AG09309 (cell line): Measurements from ENCODE around the gene SYNE1.

Source experiments
- DNase-seq: peaks from one replicate; pipeline ENCODE4 v3.0.0-alpha.2; 2010; ENCODE audit warnings: low read depth
- H3K4me3 ChIP-seq: 2 replicates; pipeline ENCODE4 v1.5.1; 2011; ENCODE audit warnings: mild to moderate bottlenecking, low read depth, low read length, moderate library complexity; ENCODE audit not compliant: control insufficient read depth
- TF ChIP-seq, protein P1 (sequence below): IDR thresholded peaks from 2 replicates; pipeline ENCODE4 v1.5.1; 2011; ENCODE audit warnings: mild to moderate bottlenecking, low read depth, low read length, inconsistent platforms; ENCODE audit not compliant: insufficient read depth, control insufficient read depth; ENCODE audit errors: missing control alignments

The SYNE1 gene

DNA sequence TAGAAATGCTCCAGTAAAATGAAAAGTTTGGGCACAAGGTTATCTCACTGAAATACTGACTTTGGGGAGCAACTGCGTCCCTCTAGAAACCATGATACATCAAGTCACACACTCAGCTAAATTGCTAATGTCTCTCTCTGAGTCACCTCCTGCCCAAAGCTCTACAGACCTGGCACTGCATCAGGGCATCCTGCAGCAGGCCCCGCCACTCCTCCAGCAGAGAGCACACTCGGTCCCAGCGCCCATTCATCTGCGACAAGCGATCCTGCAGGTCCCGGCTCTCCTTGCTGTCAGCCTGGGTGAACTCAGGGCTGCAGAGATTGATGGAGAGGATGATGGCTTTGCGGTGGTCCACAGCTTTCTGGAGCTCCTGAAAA, 500.7 kb downstream of the SYNE1 start:
- H3K4me3 ChIP-seq, result no peak overlapping the region
- TF ChIP-seq, protein P1, sequence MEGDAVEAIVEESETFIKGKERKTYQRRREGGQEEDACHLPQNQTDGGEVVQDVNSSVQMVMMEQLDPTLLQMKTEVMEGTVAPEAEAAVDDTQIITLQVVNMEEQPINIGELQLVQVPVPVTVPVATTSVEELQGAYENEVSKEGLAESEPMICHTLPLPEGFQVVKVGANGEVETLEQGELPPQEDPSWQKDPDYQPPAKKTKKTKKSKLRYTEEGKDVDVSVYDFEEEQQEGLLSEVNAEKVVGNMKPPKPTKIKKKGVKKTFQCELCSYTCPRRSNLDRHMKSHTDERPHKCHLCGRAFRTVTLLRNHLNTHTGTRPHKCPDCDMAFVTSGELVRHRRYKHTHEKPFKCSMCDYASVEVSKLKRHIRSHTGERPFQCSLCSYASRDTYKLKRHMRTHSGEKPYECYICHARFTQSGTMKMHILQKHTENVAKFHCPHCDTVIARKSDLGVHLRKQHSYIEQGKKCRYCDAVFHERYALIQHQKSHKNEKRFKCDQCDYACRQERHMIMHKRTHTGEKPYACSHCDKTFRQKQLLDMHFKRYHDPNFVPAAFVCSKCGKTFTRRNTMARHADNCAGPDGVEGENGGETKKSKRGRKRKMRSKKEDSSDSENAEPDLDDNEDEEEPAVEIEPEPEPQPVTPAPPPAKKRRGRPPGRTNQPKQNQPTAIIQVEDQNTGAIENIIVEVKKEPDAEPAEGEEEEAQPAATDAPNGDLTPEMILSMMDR, result no peak
- DNase-seq, result no peak

DNA sequence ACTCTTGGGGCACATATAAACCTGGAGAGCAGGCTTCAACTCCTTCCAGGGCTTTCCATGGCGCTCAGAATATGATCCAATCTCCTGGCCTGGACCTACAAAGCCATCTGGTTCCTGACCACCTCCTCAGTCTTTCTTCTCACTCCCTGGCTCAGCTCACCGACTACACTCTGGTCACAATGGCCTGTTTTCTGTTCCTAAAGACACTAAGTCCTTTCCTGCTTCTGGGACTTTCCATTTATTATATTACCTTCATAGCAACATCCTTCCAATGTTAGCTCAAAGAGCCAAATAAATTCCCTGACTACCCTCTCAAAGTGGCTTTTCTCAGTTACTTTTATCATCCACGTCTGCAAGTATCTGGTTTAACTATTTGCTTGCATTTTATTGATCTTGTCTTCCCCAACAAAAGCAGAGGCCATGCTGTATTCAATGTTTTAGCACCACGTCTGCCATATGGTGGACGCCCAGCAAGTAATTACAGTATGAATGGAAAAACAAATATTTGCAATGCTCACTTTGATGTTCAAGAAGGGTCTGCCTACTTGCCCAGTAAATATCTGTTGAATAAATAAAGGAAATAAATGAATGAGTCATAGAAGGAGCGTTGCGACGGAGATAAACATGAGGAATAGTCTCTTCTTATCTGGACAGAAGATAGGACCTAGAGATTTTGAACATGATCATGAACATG, 501.3 kb downstream of the SYNE1 start:
- no peak overlapping the region for H3K4me3 ChIP-seq
- TF ChIP-seq, protein P1, result no peak
- DNase-seq, result no peak

DNA sequence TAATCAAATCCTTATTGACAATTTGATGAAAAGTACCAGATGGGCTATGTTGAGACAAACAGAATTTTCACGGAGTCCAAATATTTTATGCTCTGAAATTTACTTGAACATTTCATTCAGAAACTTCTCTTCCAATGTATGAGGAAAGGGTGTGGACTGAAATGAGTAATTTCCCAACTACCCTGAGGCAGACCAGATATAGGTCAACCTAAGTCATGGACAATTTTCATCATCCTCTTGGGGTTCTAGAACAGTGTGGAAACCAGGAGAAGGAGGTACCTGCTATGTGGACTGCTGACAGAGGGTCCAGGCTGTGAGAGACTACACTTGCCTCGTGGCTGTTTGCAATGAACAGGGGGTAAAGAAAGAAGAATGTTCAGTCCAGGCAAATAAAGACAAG, 506.7 kb downstream of the SYNE1 start:
- H3K4me3 ChIP-seq, result no peak overlapping the region
- TF ChIP-seq, protein P1, result no peak
- DNase-seq, result no peak

DNA sequence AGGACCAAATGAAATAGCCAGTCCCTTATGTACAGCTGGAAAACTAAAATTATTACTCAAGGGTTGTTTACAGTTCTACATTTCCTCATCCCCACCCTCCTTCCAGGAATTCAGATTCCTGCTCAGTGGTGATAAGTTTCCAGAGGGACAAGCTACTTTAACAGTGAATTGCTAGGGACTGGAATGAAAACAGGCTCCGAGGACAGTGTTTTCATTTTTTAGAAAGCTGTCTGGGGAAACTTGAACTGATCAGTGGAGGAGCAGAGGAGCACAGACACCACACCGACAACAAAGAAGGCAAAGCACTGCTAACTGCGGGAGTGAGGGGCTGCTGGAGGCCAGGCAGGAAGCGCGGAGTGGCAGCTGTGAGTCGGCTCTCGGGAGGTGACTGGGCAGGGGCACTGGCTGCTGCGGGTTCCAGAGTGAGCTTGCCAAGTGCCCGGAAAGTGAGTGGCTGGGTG, 507.4 kb downstream of the SYNE1 start:
- no peak overlapping the region for H3K4me3 ChIP-seq
- TF ChIP-seq, protein P1, result no peak
- DNase-seq, result no peak

- TF ChIP-seq, protein P1, result no peak
These were observed 509.6 kb downstream of the SYNE1 start for GRCh38 chr6:152127432-152128165.

DNA sequence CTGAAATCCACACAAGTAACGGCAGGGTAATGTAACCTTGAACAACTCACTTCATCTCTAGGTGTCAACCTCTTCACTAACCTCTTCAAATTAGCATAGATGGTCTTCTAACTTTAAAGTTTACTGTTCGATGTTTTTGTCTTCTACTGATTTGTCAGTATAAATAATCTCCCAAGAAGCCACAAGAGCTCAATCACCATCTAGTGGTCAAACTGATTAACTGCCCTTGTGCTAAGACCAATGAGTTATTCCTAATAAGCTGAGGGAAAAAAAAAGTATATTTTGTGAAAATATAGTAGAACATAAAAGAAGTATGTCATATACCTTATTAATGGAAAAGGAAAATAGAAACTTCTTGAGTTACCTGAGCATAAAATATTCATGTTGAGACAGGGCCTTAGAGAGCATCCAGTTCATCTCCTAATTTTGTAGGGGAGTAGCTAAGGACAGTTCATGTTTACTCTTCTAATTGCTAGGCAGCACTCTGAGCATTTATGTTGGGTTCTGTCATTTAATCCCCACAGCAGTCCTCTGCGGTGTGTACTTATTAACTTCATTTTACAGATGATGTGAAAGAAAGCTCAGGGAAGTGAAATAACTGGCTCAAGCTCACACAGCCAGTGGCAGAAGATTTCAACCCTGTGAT, 512.6 kb downstream of the SYNE1 start:
- DNase-seq, result peak; percentile 46
- no peak overlapping the region for H3K4me3 ChIP-seq
- TF ChIP-seq, protein P1, result peak; percentile 73

More at GRCh38 chr6:152127432-152128165, 509.6 kb downstream of the SYNE1 start:
- no peak overlapping the region for H3K4me3 ChIP-seq
- DNase-seq, result no peak
